ENCODE results near the gene MFAP1.
"Not testable (repeated sequence)": the region's sequence is repeated elsewhere in the genome, so short reads cannot be mapped to it uniquely, and the experiment has no call there.

MFAP1 gene, protein sequence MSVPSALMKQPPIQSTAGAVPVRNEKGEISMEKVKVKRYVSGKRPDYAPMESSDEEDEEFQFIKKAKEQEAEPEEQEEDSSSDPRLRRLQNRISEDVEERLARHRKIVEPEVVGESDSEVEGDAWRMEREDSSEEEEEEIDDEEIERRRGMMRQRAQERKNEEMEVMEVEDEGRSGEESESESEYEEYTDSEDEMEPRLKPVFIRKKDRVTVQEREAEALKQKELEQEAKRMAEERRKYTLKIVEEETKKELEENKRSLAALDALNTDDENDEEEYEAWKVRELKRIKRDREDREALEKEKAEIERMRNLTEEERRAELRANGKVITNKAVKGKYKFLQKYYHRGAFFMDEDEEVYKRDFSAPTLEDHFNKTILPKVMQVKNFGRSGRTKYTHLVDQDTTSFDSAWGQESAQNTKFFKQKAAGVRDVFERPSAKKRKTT

DNA sequence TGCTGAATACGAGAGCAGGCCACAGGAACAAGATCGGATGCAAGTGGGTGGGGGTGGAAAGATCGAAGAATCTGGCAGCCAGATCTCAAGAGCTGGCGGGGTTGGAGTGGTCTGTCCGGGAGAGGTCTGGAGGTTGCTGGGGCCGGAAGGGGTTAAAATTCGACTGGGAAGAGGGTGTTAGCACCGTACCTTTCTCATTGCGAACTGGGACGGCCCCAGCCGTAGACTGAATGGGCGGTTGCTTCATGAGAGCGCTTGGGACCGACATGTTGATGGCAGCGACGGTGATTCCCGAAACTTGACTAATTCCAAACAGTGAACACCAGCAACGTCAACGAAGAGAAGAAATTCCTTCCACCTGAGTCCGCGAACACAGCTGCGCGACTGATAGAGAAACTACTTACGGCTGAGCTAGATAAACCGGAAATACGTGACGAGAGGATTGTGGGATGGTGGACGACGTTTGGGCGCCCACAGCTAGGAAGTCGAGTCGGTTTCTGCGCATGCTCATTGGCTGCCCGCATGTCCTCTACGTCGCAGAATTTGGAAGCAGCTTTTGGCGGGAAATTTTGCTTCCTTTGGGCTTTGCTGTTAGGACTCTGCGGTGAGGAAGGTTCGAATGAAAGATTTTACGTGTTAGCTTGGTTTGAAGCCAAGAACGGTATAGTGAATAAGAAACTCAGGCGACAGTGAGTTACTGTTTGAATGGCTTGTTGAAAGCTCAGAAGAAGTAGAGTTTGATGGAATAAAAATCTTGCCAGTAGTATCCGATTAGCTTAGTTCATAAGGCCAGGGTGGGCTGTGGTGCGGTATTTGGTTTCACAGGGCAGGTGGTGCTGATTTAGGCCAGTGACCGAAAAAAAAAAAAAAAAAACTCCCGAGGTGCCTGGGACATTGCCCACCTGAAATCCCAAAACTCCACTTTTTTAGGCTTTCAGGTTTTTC is at the start of gene MFAP1:
MFAP1 (minus strand) TSS at position 389 of the 945 bp plus-strand sequence; CDS start at position 268, 121 bp downstream.
- peak within 1 kb of the TSS; percentile 95 for H3K27ac ChIP-seq
- peak; percentile 93 for DNase-seq (ENCODE audit: low read depth, low spot score)

GRCh38 chr15:43873651-43874050 is 49.2 kb upstream of the MFAP1 start:
- DNase-seq (ENCODE audit: low read depth, low spot score) = no peak
- H3K27ac ChIP-seq = no peak overlapping the region

DNA sequence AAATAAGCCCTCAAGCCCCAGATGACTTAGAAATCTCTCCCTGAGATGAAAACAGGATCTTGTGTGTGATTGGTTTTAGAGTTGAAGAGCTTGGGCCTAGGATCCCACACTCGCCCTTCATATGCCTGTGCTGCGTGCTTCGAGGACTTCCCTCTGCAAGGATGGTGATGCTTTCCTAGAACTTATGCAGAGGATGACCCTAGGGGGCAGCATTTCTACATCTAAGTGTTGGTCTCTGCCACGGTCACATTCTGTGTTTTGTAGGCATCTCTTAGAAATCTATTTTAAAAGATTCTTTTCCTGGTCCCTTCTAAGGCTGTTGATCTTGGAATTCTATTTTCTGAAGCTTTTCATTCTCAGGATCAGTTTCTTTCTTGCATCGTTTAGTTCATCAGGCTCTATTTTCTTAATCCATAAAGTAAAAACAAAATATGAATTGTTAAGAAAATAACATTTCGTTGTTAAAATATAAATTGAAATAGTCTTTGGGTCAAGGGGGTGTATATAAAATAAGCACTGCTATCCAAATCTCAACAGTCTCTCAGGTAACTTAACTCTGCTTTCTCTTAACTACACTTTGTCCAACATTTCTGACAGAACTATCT is 48.0 kb upstream of the MFAP1 start:
- no peak overlapping the region for H3K27ac ChIP-seq
- no peak for DNase-seq (ENCODE audit: low read depth, low spot score)

DNA sequence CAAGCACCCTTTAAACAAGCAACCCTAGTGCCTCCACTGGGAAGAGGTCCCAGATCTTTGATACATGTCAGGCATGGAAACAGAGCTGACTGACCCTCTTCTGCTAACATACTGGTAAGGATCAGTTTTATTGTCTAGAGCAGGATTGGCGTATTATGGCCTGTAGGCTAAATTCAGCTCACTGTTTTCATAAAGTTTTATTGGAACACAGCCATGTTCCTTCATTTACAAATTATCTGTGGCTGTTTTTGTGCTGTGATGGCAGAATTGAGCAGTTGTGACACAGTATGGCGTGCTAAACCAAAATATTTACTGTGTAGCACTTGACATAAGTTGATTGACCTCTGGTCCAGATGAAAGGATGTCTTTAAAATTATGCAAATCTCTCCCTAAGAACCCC is 47.3 kb upstream of the MFAP1 start:
- H3K27ac ChIP-seq = no peak overlapping the region
- DNase-seq (ENCODE audit: low read depth, low spot score) = no peak

- DNase-seq (ENCODE audit: low read depth, low spot score) = no peak
Measured at GRCh38 chr15:43868406-43868805, 43.9 kb upstream of the MFAP1 start.

DNA sequence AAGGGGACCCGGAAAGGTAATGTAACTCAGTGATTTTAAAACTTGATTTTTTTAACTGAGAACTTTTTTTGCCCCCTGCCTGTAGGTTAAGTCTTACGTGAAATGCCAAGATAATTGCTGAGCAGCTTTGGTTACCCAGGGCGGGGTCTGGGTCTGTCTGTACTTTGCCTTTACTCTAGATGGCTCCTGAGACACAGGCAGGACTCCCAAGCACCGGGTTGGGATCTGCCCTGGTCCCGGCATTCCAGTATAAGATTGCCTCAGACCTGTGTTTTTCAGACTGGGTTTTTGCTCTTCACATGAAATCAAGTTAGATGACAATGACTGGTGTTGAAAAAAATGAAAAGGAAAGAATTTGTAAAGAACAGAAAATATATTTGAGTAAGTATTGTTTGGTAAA is 42.6 kb upstream of the MFAP1 start:
- DNase-seq (ENCODE audit: low read depth, low spot score) = no peak
- no peak overlapping the region for H3K27ac ChIP-seq

More at GRCh38 chr15:43868406-43868805, 43.9 kb upstream of the MFAP1 start:
- no peak overlapping the region for H3K27ac ChIP-seq

- H3K27ac ChIP-seq; DNase-seq (ENCODE audit: low read depth, low spot score): not testable (repeated sequence)
Measured at GRCh38 chr15:43866636-43867035, 42.1 kb upstream of the MFAP1 start.

DNA sequence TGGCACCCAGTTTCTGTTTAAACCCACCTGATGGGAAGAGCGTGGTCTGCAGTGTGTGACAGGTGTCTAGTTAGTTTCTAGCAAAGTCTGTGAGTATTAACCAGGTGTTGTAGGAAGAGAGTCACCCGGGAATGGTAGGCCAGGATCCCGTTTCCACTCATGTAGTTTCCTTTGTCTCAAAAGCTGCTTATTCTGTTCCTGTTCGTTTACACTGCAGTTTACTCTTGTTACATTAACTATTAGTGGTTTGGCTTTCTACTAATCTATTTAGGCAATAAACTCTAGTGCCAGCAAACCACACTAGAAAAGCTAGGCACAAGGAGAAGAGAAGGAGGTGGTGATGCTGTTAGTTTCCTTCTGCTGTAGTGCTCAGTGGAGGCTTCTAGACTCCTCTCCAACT is 35.1 kb upstream of the MFAP1 start:
- H3K27ac ChIP-seq = no peak overlapping the region
- DNase-seq (ENCODE audit: low read depth, low spot score) = no peak

DNA sequence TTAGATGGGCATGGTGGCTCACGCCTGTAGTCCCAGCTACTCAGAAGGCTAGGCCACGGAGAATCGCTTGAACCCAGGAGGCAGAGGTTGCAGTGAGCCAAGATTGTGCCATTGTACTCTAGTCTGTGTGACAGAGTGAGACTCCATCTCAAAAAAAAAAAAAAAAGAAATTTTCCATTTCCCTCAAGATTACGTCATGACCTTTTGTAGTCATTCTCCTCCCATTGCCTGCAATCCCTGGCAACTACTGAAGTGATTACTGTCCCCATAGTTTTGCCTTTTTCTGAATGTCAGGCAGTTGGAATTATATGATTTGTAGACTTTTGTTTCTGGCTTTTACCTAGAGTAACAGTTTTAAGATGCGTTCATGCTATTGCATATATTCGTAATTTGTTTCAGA is 30.3 kb upstream of the MFAP1 start:
- DNase-seq (ENCODE audit: low read depth, low spot score) = no peak
- no peak overlapping the region for H3K27ac ChIP-seq

DNA sequence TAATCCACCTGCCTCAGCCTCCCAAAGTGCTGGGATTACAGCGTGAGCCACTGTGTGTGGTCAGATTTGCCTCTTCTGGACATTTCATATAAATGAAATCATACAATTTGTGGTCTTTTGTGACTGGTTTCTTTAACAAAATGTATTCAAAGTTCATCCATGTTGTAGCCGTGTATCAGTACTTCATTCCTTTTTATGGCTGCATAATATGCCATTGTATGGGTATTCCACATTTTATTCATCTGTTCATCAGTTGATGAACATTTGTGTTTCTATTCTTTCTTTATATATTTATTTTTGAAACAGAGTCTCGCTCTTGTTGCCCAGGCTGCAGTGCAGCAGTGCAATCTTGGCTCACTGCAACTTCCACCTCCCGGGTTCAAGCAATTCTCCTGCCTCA is 28.1 kb upstream of the MFAP1 start:
- DNase-seq (ENCODE audit: low read depth, low spot score) = no peak
- no peak overlapping the region for H3K27ac ChIP-seq

DNA sequence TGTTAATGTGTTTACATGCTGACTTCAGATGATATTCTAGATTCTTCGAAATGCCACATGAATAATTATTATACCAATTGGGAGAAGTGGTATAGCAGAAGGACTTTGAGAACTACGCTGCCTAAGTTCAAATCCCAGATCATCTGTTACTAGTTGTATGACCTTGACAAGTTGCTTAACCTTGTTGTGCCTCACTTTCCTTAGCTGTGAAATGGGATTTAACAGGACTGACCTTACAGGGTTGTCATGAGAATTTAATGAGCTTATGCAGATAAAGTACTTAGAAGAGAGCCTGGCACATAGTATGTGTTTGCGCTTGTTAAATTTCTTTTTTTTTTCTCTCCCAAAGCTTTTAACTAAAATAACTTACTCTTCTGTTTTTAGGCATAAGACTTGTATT is 26.8 kb upstream of the MFAP1 start:
- DNase-seq (ENCODE audit: low read depth, low spot score) = no peak

DNA sequence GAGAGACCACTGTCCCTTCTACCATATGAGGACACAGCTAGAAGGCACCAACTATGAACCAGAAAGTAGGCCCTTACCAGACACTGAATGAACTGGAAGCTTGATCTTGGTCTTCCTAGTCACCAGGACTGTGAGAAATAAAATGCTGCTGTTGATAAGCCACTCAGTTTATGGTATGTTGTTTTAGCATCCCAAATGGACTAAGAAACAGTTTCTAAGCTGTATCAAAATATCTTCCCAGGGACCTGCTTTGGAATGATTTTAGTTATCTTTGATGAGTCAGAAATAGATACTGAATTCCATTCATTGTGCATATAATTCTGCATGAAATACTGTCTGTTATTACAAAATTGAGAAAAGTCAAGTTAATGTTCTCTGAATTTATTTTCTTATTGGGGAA is 20.9 kb upstream of the MFAP1 start:
- DNase-seq (ENCODE audit: low read depth, low spot score) = no peak
- H3K27ac ChIP-seq = no peak overlapping the region

More for the DNA sequence above, 26.8 kb upstream of the MFAP1 start:
- H3K27ac ChIP-seq = no peak overlapping the region

- not testable (repeated sequence) for DNase-seq (ENCODE audit: low read depth, low spot score); H3K27ac ChIP-seq
Measured at GRCh38 chr15:43832485-43832884, 8.0 kb upstream of the MFAP1 start.

DNA sequence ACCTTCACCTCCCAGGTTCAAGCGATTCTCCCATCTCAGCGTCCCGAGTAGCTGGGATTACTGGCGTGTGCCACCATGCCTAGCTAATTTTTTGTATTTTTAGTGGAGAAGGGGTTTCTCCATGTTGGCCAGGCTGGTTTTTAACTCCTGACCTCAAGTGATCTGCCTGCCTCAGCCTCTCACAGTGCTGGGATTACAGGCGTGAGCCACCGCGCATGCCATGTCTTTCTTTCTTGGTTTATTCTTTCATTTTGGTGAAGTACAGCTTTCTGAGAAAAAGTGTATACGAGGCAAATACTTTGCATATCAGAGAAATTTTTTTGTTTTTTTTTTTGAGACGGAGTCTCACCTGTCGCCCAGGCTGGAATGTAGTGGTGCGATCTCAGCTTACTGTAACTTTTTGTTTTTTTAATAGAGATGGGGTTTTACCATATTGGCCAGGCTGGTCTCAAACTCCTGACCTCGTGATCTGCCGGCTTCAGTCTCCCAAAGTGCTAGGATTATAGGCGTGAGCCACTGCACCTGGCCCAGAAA is 7.1 kb upstream of the MFAP1 start:
- DNase-seq (ENCODE audit: low read depth, low spot score); H3K27ac ChIP-seq: not testable (repeated sequence)

DNA sequence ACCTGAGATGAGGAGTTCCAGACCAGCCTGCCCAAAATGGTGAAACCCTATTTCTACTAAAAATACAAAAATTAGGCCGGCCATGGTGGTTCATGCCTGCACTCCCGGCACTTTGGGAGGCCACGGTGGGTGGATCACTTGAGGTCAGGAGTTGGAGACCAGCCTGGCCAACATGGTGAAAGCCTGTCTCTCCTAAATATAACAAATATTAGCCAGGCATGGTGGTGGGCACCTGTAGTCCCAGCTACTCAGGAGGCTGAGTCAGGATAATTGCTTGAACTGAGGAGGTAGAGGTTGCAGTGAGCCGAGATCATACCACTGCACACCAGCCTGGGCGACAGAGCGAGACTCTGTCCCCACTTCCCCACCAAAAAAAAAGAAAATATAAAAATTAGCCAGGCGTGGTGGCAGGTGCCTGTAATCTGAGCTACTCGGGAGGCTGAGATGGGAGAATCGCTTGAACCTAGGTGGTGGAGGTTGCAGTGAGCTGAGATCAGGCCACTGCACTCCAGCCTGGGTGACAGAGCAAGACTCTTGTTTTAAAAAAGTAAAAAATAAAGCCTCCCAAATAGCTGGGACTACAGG is 6.3 kb upstream of the MFAP1 start:
- not testable (repeated sequence) for H3K27ac ChIP-seq; DNase-seq (ENCODE audit: low read depth, low spot score)

DNA sequence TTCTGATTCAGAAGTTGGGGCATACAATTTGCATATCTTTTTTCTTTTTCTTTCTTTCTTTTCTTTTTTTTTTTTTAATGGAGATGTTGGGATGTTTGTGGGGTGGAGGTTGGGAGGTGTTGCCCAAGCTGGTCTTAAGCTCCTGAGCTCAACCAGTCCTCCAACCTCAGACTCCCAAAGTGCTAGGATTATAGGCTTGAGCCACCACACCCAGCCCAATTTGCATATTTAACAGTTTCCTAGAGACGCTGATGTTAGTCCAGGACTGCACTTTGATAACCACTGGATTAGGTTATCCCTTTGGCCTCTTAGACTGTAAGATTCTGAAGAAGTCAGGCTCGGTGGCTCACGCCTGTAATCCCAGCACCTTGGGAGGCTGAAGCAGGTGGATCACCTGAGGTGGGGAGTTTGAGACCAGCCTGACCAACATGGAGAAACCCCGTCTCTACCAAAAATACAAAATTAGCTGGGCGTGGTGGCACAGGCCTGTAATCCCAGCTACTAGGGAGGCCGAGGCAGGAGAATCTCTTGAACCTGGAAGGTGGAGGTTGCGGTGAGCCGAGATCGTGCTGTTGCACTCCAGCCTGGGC is 5.6 kb upstream of the MFAP1 start:
- DNase-seq (ENCODE audit: low read depth, low spot score); H3K27ac ChIP-seq: not testable (repeated sequence)

- no peak overlapping the region for H3K27ac ChIP-seq
- DNase-seq (ENCODE audit: low read depth, low spot score) = no peak
Measured at GRCh38 chr15:43828061-43828657, 3.7 kb upstream of the MFAP1 start.

GRCh38 chr15:43826508-43827341 is 2.2 kb upstream of the MFAP1 start, which contains the start of gene WDR76:
TSS of gene WDR76 (plus strand) at chr15:43827002. CDS start at chr15:43827033, 31 bp downstream.
- DNase-seq (ENCODE audit: low read depth, low spot score) = no peak
- peak within 1 kb of the TSS; percentile 35 for H3K27ac ChIP-seq

All from epithelial cell of prostate (primary cell).